GM10266 (cell line): ENCODE data around the gene PREB.

Experiments used
- DNase-seq: peaks from one replicate; pipeline ENCODE4 v3.0.0; 2012; ENCODE audit errors: extremely low spot score
- CTCF ChIP-seq: IDR thresholded peaks from 2 replicates; pipeline ENCODE4 v1.5.1; 2012; ENCODE audit warnings: mild to moderate bottlenecking, low read depth; ENCODE audit not compliant: control insufficient read depth, insufficient read depth; ENCODE audit errors: missing control alignments

The PREB gene

GRCh38 chr2:27109083-27109482 lies 25.4 kb downstream of the PREB start:
- no peak for DNase-seq
- TF ChIP-seq CTCF: no peak

GRCh38 chr2:27108221-27108620 lies 26.2 kb downstream of the PREB start:
- DNase-seq: no peak
- TF ChIP-seq CTCF: no peak

- DNase-seq: no peak
- no peak for TF ChIP-seq CTCF
Measured at GRCh38 chr2:27105981-27106380, 28.5 kb downstream of the PREB start.

- no peak for DNase-seq
- peak; percentile 9 for TF ChIP-seq CTCF
Measured at GRCh38 chr2:27102329-27102728, 32.1 kb downstream of the PREB start.

- no peak for DNase-seq
- no peak for TF ChIP-seq CTCF
Measured at GRCh38 chr2:27100036-27100435, 34.4 kb downstream of the PREB start.

- no peak for DNase-seq
- no peak for TF ChIP-seq CTCF
Measured at GRCh38 chr2:27099334-27099955, 35.0 kb downstream of the PREB start.

GRCh38 chr2:27097341-27097740 lies 37.1 kb downstream of the PREB start:
- no peak for DNase-seq

More at GRCh38 chr2:27097341-27097740, 37.1 kb downstream of the PREB start:
- no peak for TF ChIP-seq CTCF
